Ovary (tissue), 3 donors: Measurements from ENCODE around the gene PDXP.

Experiments used
- CTCF ChIP-seq, 3 donors: fragments of 450-650 bp in 2 of 3; fragments of 200-600 bp in 1 of 3; IDR thresholded peaks; one replicate each; pipeline versions ENCODE4 v1.5.1 to v1.8.0; 2016 to 2022; ENCODE audit warnings: antibody characterized with exemption in 3 of 3, mild to moderate bottlenecking in 1 of 3
- EP300 ChIP-seq: sonication (generic); formaldehyde crosslinking; IDR thresholded peaks from one replicate; pipeline ENCODE4 v1.6.1; 2017; ENCODE audit warnings: antibody characterized with exemption
- POLR2A ChIP-seq: fragments of 450-650 bp; IDR thresholded peaks from one replicate; pipeline ENCODE4 v1.6.1; 2017; ENCODE audit warnings: antibody characterized with exemption, mild to moderate bottlenecking, moderate library complexity
- donor health status: DM: no; HTN: no; CAD: no.

DNA sequence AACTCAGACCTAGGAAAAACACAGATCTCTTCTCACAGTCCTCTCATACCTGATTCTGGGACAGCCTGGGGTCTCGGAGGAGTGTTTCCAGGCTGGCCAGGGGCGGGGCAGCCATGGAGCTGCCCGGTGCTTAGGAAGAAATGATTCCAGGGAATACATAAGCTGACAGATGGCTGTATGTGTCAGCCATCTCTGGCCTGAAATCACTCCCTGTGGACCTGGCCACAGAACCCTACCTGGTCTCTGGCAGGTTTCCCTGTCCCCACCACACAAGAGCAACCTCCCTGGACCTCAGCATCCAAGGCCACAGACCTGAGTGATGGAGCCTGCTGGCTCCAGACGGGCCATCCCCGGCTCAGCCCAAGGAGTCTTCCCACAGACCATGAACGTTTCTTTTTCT, 39.8 kb upstream of the PDXP start:
- TF ChIP-seq CTCF (IDR thresholded peaks at IDR 0.05) (no peak), POLR2A (no peak), EP300 (no peak)
